Ascending aorta (tissue), 2 donors: ENCODE results near the gene RPTOR. TPM values are rescaled to one million over a fixed set of nuclear protein-coding genes. Genes with fewer than 3 reads are reported as not detected.

ENCODE experiments used
- DNase-seq, 2 donors: peaks; one replicate each; pipeline ENCODE4 v3.0.0-alpha.2; 2019; ENCODE audit warnings: low spot score in 2 of 2
- H3K27ac ChIP-seq, 2 donors: fragments of 200-600 bp; sonication (generic); one replicate each; pipeline ENCODE4 v1.5.1; 2016 to 2017; ENCODE audit warnings: mild to moderate bottlenecking in 1 of 2
- H3K27me3 ChIP-seq: fragments of 200-600 bp; sonication (generic); one replicate; pipeline ENCODE4 v1.5.1; 2017
- H3K36me3 ChIP-seq, 2 donors: fragments of 200-600 bp; sonication (generic); one replicate each; pipeline ENCODE4 v1.5.1; 2016
- H3K4me1 ChIP-seq, 2 donors: fragments of 200-600 bp; sonication (generic); one replicate each; pipeline ENCODE4 v1.5.1; 2016 to 2017; ENCODE audit warnings: mild to moderate bottlenecking in 1 of 2
- H3K4me3 ChIP-seq, 2 donors: fragments of 200-600 bp; sonication (generic); one replicate each; pipeline ENCODE4 v1.5.1; 2016 to 2017; ENCODE audit warnings: mild to moderate bottlenecking in 1 of 2
- H3K9me3 ChIP-seq, 2 donors: fragments of 200-600 bp; sonication (generic); one replicate each; pipeline ENCODE4 v1.5.1; 2016
- CTCF ChIP-seq, 3 experiments: fragments of 200-600 bp in 2 of 3; fragments of 450-650 bp in 1 of 3; sonication (generic) in 2 of 3; IDR thresholded peaks; one replicate each; pipeline ENCODE4 v1.5.1; 2016 to 2019; ENCODE audit warnings: antibody characterized with exemption in 3 of 3, mild to moderate bottlenecking in 1 of 3, moderate library complexity in 1 of 3
- intact Hi-C: fragments of 100-400 bp; cut with DNase I; formaldehyde crosslinking; loops from one replicate; pipeline ENCODE4 v1.15.1; 2023
- total RNA-seq: library from RNA; depleted of rRNA; stranded (reverse); fragments of >200 nt; gene quantifications from one replicate; pipeline ENCODE4 v1.1.0, GENCODE V29; 2016

Gene RPTOR
- total RNA-seq, 1 donor from 2014 or later = 36.1 TPM

- no peak overlapping the region for H3K27ac ChIP-seq
- intact Hi-C loops = no loop called here
- H3K4me1 ChIP-seq = no peaks in the 10 kb centered on the region
- H3K36me3 ChIP-seq = peaks cover 8 to 11% of the 10 kb centered on the region in 2 donors
- no peak for TF ChIP-seq CTCF (IDR thresholded peaks at IDR 0.05)
- DNase-seq = no peak
- no peaks in the 10 kb centered on the region for H3K9me3 ChIP-seq
- H3K4me3 ChIP-seq = no peak overlapping the region
- no peaks in the 10 kb centered on the region for H3K27me3 ChIP-seq
Observed at GRCh38 chr17:80751070-80751945, 206.7 kb downstream of the RPTOR start.

GRCh38 chr17:80751946-80752581 lies 207.4 kb downstream of the RPTOR start:
- TF ChIP-seq CTCF (IDR thresholded peaks at IDR 0.05) = no peak
- no peaks in the 10 kb centered on the region for H3K27me3 ChIP-seq
- no peak for DNase-seq
- no peak overlapping the region for H3K27ac ChIP-seq
- no peaks in the 10 kb centered on the region for H3K4me1 ChIP-seq
- intact Hi-C loops = no loop called here
- no peaks in the 10 kb centered on the region for H3K9me3 ChIP-seq
- no peak overlapping the region for H3K4me3 ChIP-seq
- peaks cover 8 to 11% of the 10 kb centered on the region in 2 donors for H3K36me3 ChIP-seq

- H3K27me3 ChIP-seq = no peaks in the 10 kb centered on the region
- no peaks in the 10 kb centered on the region for H3K9me3 ChIP-seq
- intact Hi-C loops = no loop called here
- peaks cover 8 to 11% of the 10 kb centered on the region in 2 donors for H3K36me3 ChIP-seq
- no peaks in the 10 kb centered on the region for H3K4me1 ChIP-seq
- TF ChIP-seq CTCF (IDR thresholded peaks at IDR 0.05) = no peak
- H3K4me3 ChIP-seq = no peak overlapping the region
- no peak for DNase-seq
- H3K27ac ChIP-seq = no peak overlapping the region
Observed at GRCh38 chr17:80753685-80754345, 209.2 kb downstream of the RPTOR start.

GRCh38 chr17:80754846-80755245 lies 210.2 kb downstream of the RPTOR start:
- Histone ChIP-seq H3K27me3 (no peaks in the 10 kb centered on the region), H3K4me3 (no peak overlapping the region), H3K9me3 (no peaks in the 10 kb centered on the region), H3K4me1 (no peaks in the 10 kb centered on the region), H3K36me3 (peaks cover 8 to 11% of the 10 kb centered on the region in 2 donors), H3K27ac (no peak overlapping the region)
- intact Hi-C loops = no loop called here
- DNase-seq = no peak
- TF ChIP-seq CTCF (IDR thresholded peaks at IDR 0.05) = no peak

GRCh38 chr17:80755650-80756405 lies 211.2 kb downstream of the RPTOR start:
- H3K36me3 ChIP-seq = peaks cover 8 to 11% of the 10 kb centered on the region in 2 donors
- no peaks in the 10 kb centered on the region for H3K4me1 ChIP-seq
- DNase-seq = no peak

More at GRCh38 chr17:80755650-80756405, 211.2 kb downstream of the RPTOR start:
- H3K27ac ChIP-seq = no peak overlapping the region
- H3K9me3 ChIP-seq = no peaks in the 10 kb centered on the region
- no peak overlapping the region for H3K4me3 ChIP-seq
- H3K27me3 ChIP-seq = no peaks in the 10 kb centered on the region
- TF ChIP-seq CTCF (IDR thresholded peaks at IDR 0.05) = no peak
- intact Hi-C loops = no loop called here
